HUDEP-2 (cell line): ENCODE data around the gene FALEC.
A peak's percentile ranks its signal among the peaks of the same experiment; 100 is the strongest.

Experiments
- DNase-seq, 76 experiments: peaks; one replicate each; lab custom pipeline; 2025; ENCODE audit not compliant: unreplicated experiment in 76 of 76; lab: John Stamatoyannopoulos, UW

The FALEC gene

GRCh38 chr1:150511551-150511950 is 4.0 kb upstream of the FALEC start:
- DNase-seq = no peak

DNA sequence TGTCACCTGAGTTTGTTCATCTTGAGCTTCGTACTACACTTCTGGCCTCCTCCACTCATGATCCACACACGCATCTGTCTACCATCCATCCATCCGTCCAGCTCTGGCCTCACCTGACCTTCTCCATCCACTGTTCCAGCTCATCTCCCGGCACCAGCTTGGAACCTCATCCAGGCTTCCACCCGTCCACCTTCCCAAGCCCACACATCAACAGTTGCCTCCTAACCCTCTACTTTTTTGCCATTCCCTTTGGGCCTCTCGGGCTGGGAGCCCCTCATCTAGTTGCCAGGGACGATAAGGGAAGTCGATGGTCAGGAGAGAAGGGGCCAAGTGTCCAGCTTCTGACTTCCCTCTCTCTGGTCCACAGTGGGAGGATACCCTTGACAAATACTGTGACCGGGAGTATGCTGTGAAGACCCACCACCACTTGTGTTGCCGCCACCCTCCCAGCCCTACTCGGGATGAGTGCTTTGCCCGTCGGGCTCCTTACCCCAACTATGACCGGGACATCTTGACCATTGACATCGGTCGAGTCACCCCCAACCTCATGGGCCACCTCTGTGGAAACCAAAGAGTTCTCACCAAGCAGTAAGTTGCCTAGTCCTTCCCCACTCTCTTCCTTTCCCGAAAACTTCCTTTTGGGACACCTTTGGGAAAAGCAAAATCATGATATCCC is 3.4 kb upstream of the FALEC start:
- DNase-seq = no peak

DNA sequence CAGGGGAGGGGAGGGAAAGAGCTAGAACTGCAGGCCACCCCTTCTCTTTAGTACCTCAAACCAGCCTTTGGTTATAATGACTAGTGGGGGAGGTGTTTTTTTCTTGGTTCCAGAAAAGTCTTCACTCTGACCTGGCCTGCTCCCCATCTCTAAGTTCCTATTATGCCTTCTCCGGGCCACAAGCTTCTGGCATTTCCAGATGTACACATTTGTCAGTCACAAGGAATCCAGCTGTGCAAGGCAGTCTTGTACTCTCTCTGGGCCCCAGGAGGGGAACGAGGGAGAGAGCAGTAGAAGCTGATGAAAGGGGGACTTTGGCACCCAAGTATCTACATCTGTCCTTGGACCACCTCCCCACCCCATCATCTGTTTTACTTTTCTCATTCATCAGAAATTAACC is 2.7 kb upstream of the FALEC start:
- DNase-seq = no peak

- DNase-seq = peak in 46 of 76 experiments; percentile 2 to 69 (median 24)
These were observed 2.2 kb upstream of the FALEC start for GRCh38 chr1:150513351-150513791.

DNA sequence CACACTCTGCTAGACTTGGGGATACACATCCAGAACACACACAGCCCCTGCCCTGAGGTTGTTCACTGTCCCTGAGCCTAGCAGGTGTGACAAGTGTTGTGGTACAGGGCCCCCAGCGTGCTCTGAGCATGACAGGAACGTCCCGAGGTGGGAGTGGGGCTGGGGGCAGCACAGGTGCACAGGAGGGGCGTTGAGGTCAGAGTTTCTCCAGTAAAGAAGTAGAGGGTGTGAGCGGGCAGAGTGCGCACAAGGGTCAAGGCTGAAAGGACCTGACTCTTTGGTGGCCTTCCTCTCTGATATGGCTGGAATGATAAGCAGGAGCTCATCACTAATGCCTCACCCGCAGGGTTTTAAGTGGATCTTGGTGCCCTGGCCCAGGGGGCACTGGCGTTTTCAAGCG is 1.3 kb upstream of the FALEC start:
- no peak for DNase-seq

DNA sequence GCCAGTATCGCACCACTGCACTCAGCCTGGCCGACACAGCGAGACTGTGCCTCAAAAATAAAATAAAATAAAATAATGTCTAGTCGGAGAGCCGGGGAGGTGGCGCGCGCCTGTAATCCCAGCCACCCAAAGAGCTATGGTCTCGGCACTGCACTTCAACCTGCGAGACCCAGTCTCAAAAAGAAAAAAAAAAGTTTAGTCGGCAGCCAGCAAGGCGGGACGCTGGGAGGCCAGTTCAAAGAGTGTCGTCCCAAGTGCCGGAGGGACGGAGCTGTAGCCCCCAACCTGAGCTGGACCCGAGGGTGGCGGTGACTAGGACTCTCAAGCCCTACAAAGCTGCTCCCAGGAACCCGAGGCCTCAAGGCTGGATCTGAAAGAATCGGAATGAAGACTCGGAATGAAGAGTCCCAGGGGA is 632 bp upstream of the FALEC start:
- DNase-seq = no peak

DNA sequence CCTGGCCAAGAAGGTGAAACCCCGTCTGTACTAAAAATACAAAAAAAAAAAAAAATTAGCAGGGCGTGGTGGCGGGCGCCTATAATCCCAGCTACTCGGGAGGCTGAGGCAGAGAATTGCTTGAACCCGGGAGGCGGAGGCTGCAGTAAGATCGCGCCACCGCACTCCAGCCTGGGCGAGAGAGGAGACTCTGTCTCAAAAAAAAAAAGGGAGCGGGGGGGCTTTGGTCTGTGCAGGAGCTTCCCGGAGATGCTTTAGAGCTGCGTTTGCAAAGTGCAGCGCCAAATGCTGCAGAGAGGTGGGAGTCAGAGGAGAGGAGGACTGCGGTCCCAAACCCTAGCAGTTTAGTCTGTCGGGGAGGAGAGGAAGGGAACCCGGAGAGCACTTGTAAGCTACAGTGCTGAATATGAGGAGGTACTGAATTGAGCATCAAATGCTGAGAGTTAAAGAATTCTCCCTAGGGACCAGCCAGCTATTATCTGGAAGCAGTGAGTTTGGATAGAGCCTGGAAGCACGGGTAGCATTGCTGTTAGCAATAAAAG is 569 bp downstream of the FALEC start:
- peak in 2 of 76 experiments; percentile 25 to 45 for DNase-seq

DNA sequence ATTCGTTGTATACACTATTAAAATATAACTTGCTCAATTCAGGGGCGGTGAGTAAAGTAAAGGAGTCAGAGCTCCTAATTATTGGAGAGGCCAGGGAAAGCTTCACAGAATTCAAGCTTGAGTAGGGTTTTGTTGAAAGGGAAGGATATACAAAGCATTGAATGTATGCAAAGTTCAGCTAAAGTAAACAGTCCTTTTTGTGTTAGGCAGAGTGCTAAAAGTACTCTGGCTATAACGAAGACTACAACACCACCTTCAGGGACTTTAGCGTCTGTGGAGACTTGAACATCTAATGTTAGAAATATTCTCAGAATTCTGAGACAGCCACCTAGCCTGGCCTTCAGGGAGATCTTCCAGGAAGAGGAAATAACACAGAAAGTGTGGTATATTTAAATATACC is 1.1 kb downstream of the FALEC start:
- DNase-seq = no peak

- no peak for DNase-seq
These were observed 5.8 kb downstream of the FALEC start for GRCh38 chr1:150521196-150521968.

- DNase-seq = no peak
These were observed 9.8 kb downstream of the FALEC start for GRCh38 chr1:150525348-150525747.

- no peak for DNase-seq
These were observed 12.6 kb downstream of the FALEC start for GRCh38 chr1:150528196-150528595.

- DNase-seq = peak in 2 of 76 experiments; percentile 7 to 22
These were observed 13.5 kb downstream of the FALEC start for GRCh38 chr1:150529017-150529416.

GRCh38 chr1:150530491-150531159 is 15.1 kb downstream of the FALEC start:
- DNase-seq = no peak

GRCh38 chr1:150532860-150533259 is 17.3 kb downstream of the FALEC start:
- no peak for DNase-seq

DNA sequence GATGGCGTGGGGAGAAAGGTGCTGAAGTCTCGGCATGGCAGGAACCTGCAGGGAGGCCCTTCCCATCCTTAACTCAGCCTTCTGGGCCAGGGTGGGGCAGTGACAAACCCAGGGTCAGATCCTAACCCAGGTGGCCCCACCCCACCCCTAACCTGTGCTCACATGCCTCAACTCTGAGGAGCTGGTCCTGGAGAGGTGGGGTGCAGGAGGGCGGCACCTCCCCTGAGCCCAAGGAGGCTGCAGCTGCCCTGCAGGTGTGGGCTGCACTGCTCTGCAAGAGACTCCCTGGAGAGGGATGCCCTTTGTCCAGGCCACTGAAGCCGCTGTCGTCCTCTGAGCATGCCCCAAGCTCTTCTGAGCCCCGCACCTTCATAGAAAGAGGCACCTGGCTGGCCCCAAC is 18.4 kb downstream of the FALEC start:
- DNase-seq = no peak

- DNase-seq = no peak
These were observed 20.1 kb downstream of the FALEC start for GRCh38 chr1:150535511-150536287.

GRCh38 chr1:150536836-150537731 is 21.5 kb downstream of the FALEC start:
- DNase-seq = no peak

DNA sequence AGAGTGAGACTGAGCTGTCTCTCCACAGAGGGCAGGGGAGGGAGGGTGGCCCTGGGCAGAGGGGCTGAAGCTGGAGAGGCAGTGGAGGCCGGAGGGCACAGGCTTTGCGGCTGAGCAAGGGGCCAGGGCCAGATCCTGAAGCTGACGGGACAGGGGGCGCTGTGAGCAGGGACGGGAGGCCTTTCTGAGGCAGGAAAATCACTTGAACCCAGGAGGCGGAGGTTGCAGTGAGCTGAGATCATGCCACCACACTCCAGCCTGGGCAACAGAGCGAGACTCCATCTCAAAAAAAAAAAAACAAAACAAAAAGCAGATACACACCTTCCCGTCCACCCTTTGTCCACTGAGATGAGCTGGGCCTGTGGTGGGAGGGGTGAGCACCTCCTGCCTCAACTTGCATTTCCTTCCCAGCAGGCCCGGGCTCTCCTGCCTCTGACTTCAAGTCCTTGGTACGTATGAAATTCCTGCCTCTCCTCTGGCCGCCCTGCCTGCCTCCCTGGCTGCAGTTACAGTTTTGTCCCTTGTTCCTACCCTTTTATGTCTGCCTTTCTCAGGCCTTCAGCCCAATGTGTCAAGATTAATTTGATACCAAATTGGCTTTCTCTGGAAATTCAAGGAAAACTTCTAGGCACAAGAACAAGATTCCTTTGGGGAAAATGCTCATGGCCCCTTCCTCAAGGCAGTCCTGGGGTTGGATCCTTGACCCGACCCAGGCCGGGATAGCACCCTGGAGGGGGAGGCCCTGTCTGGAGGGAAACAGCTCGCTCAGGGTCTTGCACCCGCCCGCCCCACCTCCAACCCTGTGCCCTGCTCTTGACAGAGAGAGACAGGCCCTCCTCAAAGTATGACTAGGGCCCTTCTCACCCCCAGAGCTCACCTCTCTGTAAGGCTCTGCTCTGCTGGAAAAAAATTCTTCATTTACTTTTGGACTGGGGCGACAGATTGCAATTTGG is 22.5 kb downstream of the FALEC start:
- no peak for DNase-seq
